Activated gamma-delta T cell treated with Interleukin-2 at 50 U/mL for 16 hours (primary cell): Measurements from ENCODE around the gene EDIL3.
"Not testable (repeated sequence)": the region's sequence is repeated elsewhere in the genome, so short reads cannot be mapped to it uniquely, and the experiment has no call there.

Experiments used
- DNase-seq: peaks from one replicate; pipeline ENCODE4 v3.0.0-alpha.2; 2020

EDIL3 gene

GRCh38 chr5:84036842-84037241, 347.8 kb downstream of the EDIL3 start:
- DNase-seq: no peak

GRCh38 chr5:84032324-84032723, 352.4 kb downstream of the EDIL3 start:
- no peak for DNase-seq

GRCh38 chr5:84028093-84028492, 356.6 kb downstream of the EDIL3 start:
- DNase-seq: no peak

GRCh38 chr5:84018521-84018920, 366.2 kb downstream of the EDIL3 start:
- not testable (repeated sequence) for DNase-seq

GRCh38 chr5:84017523-84018172, 367.0 kb downstream of the EDIL3 start:
- no peak for DNase-seq

GRCh38 chr5:84016085-84016484, 368.6 kb downstream of the EDIL3 start:
- DNase-seq: no peak

GRCh38 chr5:84014966-84015365, 369.7 kb downstream of the EDIL3 start:
- no peak for DNase-seq

- no peak for DNase-seq
Measured at GRCh38 chr5:83993803-83994202, 390.9 kb downstream of the EDIL3 start.

GRCh38 chr5:83991566-83992224, 393.0 kb downstream of the EDIL3 start:
- no peak for DNase-seq

- no peak for DNase-seq
Measured at GRCh38 chr5:83988293-83988685, 396.4 kb downstream of the EDIL3 start.

- no peak for DNase-seq
Measured at GRCh38 chr5:83987513-83988292, 397.0 kb downstream of the EDIL3 start.

- DNase-seq: no peak
Measured at GRCh38 chr5:83983852-83984251, 400.8 kb downstream of the EDIL3 start.

GRCh38 chr5:83973925-83974815, 410.5 kb downstream of the EDIL3 start:
- DNase-seq: no peak

GRCh38 chr5:83972909-83973308, 411.8 kb downstream of the EDIL3 start:
- DNase-seq: no peak

- DNase-seq: no peak
Measured at GRCh38 chr5:83972236-83972635, 412.4 kb downstream of the EDIL3 start.

- no peak for DNase-seq
Measured at GRCh38 chr5:83967417-83967816, 417.3 kb downstream of the EDIL3 start.

- no peak for DNase-seq
Measured at GRCh38 chr5:83965441-83965840, 419.2 kb downstream of the EDIL3 start.

GRCh38 chr5:83964271-83964670, 420.4 kb downstream of the EDIL3 start:
- no peak for DNase-seq

- no peak for DNase-seq
Measured at GRCh38 chr5:83957188-83957587, 427.5 kb downstream of the EDIL3 start.

- no peak for DNase-seq
Measured at GRCh38 chr5:83956386-83956785, 428.3 kb downstream of the EDIL3 start.

GRCh38 chr5:83955916-83956315, 428.8 kb downstream of the EDIL3 start:
- DNase-seq: no peak

- DNase-seq: no peak
Measured at GRCh38 chr5:83947763-83948162, 436.9 kb downstream of the EDIL3 start.

GRCh38 chr5:83946516-83946915, 438.2 kb downstream of the EDIL3 start:
- no peak for DNase-seq
